Panc1 (cell line): ENCODE results near the gene VPS16. TPM values are rescaled to one million over a fixed set of nuclear protein-coding genes. Genes with fewer than 3 reads are reported as not detected.
"Not testable (repeated sequence)": the region's sequence is repeated elsewhere in the genome, so short reads cannot be mapped to it uniquely, and the experiment has no call there.

Experiments
- ATAC-seq: fragments of 200-7000 bp; cut with Tn5 transposase; 2 replicates; pipeline ENCODE4 v1.9.1; 2020; ENCODE audit warnings: mild to moderate bottlenecking, moderate library complexity
- BruUV-seq: library from RNA; stranded (reverse); fragments of 400-500 nt; replicated peaks from 2 replicates; lab custom pipeline; 2021; lab: Mats Ljungman, UMichigan
- CTCF ChIA-PET: fragments of 300-600 bp; sonication (Branson Sonifier 250); formaldehyde crosslinking; loops from one replicate; lab custom pipeline; 2022; ENCODE audit warnings: antibody characterized with exemption; lab: Charles Lee
- POLR2A ChIA-PET: fragments of 300-600 bp; sonication (Branson Sonifier 250); formaldehyde crosslinking; loops from one replicate; lab custom pipeline; 2022; ENCODE audit warnings: antibody characterized with exemption; lab: Charles Lee
- DNase-seq: peaks from one replicate; pipeline ENCODE4 v3.0.0-alpha.2; 2010; ENCODE audit warnings: low read depth, low spot score
- H3K27ac ChIP-seq: 2 replicates; pipeline ENCODE4 v1.5.1; 2011; ENCODE audit warnings: mild to moderate bottlenecking, low read length, inconsistent platforms
- H3K27me3 ChIP-seq: fragments of 200-500 bp; sonication (Bioruptor generic); 2 replicates; pipeline ENCODE4 v1.6.0; 2014; ENCODE audit warnings: low read length, inconsistent platforms; ENCODE audit not compliant: control insufficient read depth, insufficient read depth
- H3K36me3 ChIP-seq: fragments of 200-500 bp; sonication (Bioruptor generic); 2 replicates; pipeline ENCODE4 v1.5.1; 2014; ENCODE audit warnings: inconsistent platforms, mild to moderate bottlenecking, low read length, moderate library complexity; ENCODE audit not compliant: control insufficient read depth, insufficient read depth
- H3K4me1 ChIP-seq: 2 replicates; pipeline ENCODE4 v1.5.1; 2011; ENCODE audit warnings: inconsistent platforms, mild to moderate bottlenecking, low read length, moderate library complexity; ENCODE audit not compliant: control insufficient read depth, insufficient read depth
- H3K4me3 ChIP-seq, 2 experiments: 2 replicates each; pipeline ENCODE4 v1.5.1; 2011 to 2012; ENCODE audit warnings: low read depth in 2 of 2, low read length in 2 of 2, mild to moderate bottlenecking in 2 of 2, inconsistent platforms in 1 of 2, moderate library complexity in 1 of 2
- H3K9me3 ChIP-seq: fragments of 200-500 bp; sonication (Bioruptor generic); 2 replicates; pipeline ENCODE4 v1.5.1; 2014; ENCODE audit warnings: low read depth, mild to moderate bottlenecking, inconsistent platforms, low read length, moderate library complexity; ENCODE audit not compliant: control insufficient read depth, insufficient read depth
- POLR2AphosphoS5 ChIP-seq: IDR thresholded peaks from 2 replicates; pipeline ENCODE4 v1.6.1; 2012; ENCODE audit warnings: mild to moderate bottlenecking, low read depth, low read length, moderate library complexity
- SIN3A ChIP-seq: IDR thresholded peaks from 2 replicates; pipeline ENCODE4 v1.6.1; 2012; ENCODE audit warnings: low read depth, mild to moderate bottlenecking, low read length, moderate library complexity, borderline replicate concordance; ENCODE audit not compliant: insufficient read depth
- TCF7L2 ChIP-seq: IDR thresholded peaks from 2 replicates; pipeline ENCODE4 v1.6.1; 2011; ENCODE audit warnings: mild to moderate bottlenecking, low read depth, low read length, inconsistent platforms
- in situ Hi-C: cut with HindIII; loops from 2 replicates; pipeline ENCODE4 v1.10.0; 2016; ENCODE audit warnings: low sequenced_read_pairs, low pct_unique_long_range_greater_than_20kb
- intact Hi-C: fragments of 100-400 bp; cut with micrococcal nuclease; formaldehyde crosslinking; loops from one replicate; pipeline ENCODE4 v1.10.0; 2022; ENCODE audit not compliant: unreplicated experiment
- total RNA-seq: library from RNA; stranded (reverse); gene quantifications from one replicate; pipeline ENCODE4 v1.2.1, GENCODE V29; 2021; ENCODE audit not compliant: unreplicated experiment
- TF ChIP-seq, protein P1 (sequence below), 2 experiments: IDR thresholded peaks; 2 replicates each; pipeline ENCODE4 v1.6.1; 2011 to 2012; ENCODE audit warnings: low read depth in 2 of 2, control low read depth in 1 of 2, low read length in 1 of 2, mild to moderate bottlenecking in 1 of 2, moderate library complexity in 1 of 2; ENCODE audit not compliant: insufficient read depth in 1 of 2
- TF ChIP-seq, protein P2 (sequence below): fragments of 450-650 bp; IDR thresholded peaks from 2 replicates; pipeline ENCODE4 v1.5.1; 2017; ENCODE audit warnings: mild to moderate bottlenecking

The VPS16 gene
- total RNA-seq, 1 experiment from 2014 or later = 35.3 TPM

DNA sequence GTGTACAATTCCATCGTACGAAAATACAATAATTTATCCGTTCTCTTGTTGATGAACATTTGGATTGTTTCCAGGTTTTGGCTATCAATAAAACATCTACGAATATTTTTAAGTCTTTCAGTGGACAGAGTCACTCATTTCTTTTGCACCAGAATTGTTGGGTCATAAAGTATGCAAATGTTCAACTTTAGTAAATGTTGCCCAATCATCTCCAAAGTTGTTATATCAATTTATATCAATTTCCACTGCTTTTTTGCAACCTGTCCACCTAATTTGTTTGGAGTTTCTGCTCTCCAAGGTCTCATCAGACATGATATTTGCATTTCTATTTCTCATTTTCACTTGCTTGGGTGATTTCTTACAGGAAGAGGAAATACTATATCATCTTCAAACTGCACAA lies 13.9 kb upstream of the VPS16 start:
- no peaks in the 10 kb centered on the region for H3K36me3 ChIP-seq
- DNase-seq (no peak), ATAC-seq (no peak)
- H3K9me3 ChIP-seq = no peaks in the 10 kb centered on the region
- TF ChIP-seq, protein P1, sequence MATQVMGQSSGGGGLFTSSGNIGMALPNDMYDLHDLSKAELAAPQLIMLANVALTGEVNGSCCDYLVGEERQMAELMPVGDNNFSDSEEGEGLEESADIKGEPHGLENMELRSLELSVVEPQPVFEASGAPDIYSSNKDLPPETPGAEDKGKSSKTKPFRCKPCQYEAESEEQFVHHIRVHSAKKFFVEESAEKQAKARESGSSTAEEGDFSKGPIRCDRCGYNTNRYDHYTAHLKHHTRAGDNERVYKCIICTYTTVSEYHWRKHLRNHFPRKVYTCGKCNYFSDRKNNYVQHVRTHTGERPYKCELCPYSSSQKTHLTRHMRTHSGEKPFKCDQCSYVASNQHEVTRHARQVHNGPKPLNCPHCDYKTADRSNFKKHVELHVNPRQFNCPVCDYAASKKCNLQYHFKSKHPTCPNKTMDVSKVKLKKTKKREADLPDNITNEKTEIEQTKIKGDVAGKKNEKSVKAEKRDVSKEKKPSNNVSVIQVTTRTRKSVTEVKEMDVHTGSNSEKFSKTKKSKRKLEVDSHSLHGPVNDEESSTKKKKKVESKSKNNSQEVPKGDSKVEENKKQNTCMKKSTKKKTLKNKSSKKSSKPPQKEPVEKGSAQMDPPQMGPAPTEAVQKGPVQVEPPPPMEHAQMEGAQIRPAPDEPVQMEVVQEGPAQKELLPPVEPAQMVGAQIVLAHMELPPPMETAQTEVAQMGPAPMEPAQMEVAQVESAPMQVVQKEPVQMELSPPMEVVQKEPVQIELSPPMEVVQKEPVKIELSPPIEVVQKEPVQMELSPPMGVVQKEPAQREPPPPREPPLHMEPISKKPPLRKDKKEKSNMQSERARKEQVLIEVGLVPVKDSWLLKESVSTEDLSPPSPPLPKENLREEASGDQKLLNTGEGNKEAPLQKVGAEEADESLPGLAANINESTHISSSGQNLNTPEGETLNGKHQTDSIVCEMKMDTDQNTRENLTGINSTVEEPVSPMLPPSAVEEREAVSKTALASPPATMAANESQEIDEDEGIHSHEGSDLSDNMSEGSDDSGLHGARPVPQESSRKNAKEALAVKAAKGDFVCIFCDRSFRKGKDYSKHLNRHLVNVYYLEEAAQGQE (IDR thresholded peaks at IDR 0.05; ENCODE audit: insufficient read depth in 1 of 2, low read depth in 2 of 2, low read length in 1 of 2) = no peak
- TF ChIP-seq, protein P2, sequence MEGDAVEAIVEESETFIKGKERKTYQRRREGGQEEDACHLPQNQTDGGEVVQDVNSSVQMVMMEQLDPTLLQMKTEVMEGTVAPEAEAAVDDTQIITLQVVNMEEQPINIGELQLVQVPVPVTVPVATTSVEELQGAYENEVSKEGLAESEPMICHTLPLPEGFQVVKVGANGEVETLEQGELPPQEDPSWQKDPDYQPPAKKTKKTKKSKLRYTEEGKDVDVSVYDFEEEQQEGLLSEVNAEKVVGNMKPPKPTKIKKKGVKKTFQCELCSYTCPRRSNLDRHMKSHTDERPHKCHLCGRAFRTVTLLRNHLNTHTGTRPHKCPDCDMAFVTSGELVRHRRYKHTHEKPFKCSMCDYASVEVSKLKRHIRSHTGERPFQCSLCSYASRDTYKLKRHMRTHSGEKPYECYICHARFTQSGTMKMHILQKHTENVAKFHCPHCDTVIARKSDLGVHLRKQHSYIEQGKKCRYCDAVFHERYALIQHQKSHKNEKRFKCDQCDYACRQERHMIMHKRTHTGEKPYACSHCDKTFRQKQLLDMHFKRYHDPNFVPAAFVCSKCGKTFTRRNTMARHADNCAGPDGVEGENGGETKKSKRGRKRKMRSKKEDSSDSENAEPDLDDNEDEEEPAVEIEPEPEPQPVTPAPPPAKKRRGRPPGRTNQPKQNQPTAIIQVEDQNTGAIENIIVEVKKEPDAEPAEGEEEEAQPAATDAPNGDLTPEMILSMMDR = no peak
- no peak for TF ChIP-seq POLR2AphosphoS5
- no peak for TF ChIP-seq SIN3A
- no peak for TF ChIP-seq TCF7L2
- no peak overlapping the region for H3K4me3 ChIP-seq
- no peaks in the 10 kb centered on the region for H3K4me1 ChIP-seq
- POLR2A ChIA-PET = no interaction called here
- H3K27ac ChIP-seq = no peak overlapping the region
- intact Hi-C loops = no loop called here
- CTCF ChIA-PET = interaction anchor here (0.7 kb wide), 1 partner anchor 22 kb away, joined by 4 read pairs; no protein-coding TSS in a partner anchor
- in situ Hi-C loops = no loop called here
- H3K27me3 ChIP-seq = peaks cover 11% of the 10 kb centered on the region; the same call in 1 of the 2 replicates
- no TSS peak for BruUV-seq

DNA sequence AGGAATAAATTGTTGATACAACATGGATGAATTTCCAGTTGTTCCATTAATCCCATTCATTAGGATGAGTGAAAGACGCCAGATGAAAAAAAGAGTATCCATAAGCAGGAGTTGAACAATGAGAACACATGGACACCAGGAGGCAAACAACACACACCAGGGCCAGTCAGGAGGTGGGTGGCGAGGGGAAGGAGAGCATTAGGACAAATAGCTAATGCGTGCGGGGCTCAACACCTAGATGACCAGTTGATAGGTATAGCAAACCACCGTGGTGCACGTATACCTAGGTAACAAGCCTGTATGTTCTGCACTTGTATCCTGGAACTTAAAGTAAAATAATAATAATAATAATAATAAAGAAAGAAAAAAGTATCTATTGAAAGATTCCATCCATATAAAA lies 11.2 kb upstream of the VPS16 start:
- in situ Hi-C loops = no loop called here
- intact Hi-C loops = no loop called here
- POLR2A ChIA-PET = no interaction called here

DNA sequence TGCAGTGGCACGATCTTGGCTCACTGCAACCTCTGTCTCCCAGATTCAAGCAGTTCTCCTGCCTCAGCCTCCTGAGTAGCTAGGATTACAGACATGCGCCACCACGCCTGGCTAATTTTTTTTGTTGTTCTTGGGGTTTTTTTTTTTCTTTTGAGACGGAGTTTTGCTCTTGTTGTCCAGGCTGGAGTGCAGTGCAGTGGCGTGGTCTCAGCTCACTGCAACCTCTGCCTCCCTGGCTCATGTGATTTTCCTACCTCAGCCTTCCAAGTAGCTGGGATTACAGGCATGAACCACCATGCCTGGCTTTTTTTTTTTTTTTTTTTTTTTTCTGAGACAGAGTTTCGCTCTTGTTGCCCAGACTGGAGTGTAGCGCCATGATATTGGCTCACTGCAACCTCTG lies 9.3 kb upstream of the VPS16 start:
- ATAC-seq, H3K36me3 ChIP-seq, H3K4me1 ChIP-seq, H3K27me3 ChIP-seq, H3K9me3 ChIP-seq, DNase-seq, intact Hi-C loops, H3K27ac ChIP-seq, H3K4me3 ChIP-seq, CTCF ChIA-PET, BruUV-seq, in situ Hi-C loops, POLR2A ChIA-PET: not testable (repeated sequence)

More for the DNA sequence above, 11.2 kb upstream of the VPS16 start:
- CTCF ChIA-PET = no interaction called here
- Histone ChIP-seq H3K36me3 (no peaks in the 10 kb centered on the region), H3K27ac (no peak overlapping the region), H3K4me3 (no peak overlapping the region), H3K9me3 (no peaks in the 10 kb centered on the region), H3K27me3 (peaks cover 11% of the 10 kb centered on the region; the same call in 1 of the 2 replicates), H3K4me1 (no peaks in the 10 kb centered on the region)
- no peak for ATAC-seq
- no peak for DNase-seq
- TF ChIP-seq, protein P1 (IDR thresholded peaks at IDR 0.05; ENCODE audit: insufficient read depth in 1 of 2, low read depth in 2 of 2, low read length in 1 of 2) = no peak
- TF ChIP-seq TCF7L2 = no peak
- TF ChIP-seq POLR2AphosphoS5 = no peak
- TF ChIP-seq, protein P2 = no peak
- no peak for TF ChIP-seq SIN3A
- no TSS peak for BruUV-seq
